GM21526 (cell line): Measurements from ENCODE around the gene FAM83F.

ENCODE experiments used
- ATAC-seq: cut with Tn5 transposase; IDR thresholded peaks from one replicate; pipeline ENCODE4 v1.9.1; 2021; ENCODE audit warnings: moderate library complexity; ENCODE audit not compliant: unreplicated experiment, low FRiP score

Gene FAM83F

GRCh38 chr22:39962071-39962470 lies 32.7 kb upstream of the FAM83F start:
- ATAC-seq: no peak

DNA sequence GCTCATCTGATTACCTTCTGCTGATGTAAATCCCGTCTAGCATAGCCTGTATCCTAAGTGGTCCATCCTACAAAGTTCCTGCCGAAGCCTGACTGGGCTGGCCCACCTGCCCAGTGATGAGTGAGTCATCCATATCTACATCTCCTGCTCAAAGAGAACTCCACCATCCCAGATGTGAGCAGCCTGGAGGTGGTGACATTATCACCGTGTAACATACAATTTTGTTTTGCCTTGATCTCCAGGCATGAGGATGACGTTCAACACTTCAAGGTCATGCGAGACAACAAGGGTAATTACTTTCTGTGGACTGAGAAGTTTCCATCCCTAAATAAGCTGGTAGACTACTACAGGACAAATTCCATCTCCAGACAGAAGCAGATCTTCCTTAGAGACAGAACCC lies 29.0 kb upstream of the FAM83F start:
- ATAC-seq: no peak

DNA sequence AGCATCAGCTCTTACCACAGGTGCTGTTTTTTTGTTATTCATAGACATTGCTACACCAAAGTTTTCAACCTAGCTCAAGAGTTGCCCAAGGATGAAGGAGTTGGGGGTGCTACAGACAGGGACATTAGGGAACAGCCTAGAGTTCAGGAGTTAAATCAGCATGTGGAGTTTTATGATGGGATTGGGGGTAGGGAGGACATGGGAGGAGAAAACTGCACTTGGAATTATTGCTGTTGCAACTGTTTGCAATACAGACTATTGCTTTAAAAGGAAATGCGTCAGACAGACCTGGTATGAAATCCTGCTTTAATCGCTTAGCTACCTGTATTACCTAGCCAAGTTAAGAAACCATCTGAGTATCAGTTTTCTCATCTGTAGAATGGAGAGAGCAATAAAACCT lies 28.3 kb upstream of the FAM83F start:
- no peak for ATAC-seq

DNA sequence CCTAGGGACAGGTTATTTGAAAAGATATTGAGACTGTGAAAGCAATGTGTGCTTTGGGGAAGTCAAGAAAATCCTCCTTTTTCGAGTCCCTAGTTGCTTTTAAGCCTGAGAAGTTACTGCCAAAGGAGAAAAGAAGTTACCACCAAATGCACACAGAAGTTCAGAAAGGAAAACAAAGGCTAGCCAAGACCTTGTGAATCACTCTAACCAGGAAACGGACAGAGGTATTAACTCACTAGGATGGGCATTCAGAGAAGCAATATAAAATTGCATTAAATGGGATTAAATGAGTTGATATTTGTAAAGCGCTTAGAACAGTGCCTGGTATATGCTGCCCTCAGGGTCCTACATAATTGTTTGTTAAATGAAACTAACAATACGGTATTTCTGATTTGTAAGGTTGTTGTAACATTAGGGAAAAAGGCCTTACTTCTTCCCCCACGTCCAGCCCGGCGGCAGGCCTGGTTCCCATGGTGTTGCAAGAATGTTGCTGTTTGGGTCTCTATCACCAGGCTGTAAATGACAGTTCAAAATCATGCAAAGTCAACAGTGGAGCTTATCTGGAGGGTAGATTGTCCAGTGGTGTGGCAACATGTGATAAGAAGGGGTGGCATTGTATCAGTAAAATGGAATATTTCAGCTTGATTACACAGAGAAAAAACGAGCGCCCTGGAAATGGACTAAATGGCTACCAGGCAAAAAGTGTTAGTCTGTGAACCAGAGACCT lies 27.5 kb upstream of the FAM83F start:
- ATAC-seq: no peak

DNA sequence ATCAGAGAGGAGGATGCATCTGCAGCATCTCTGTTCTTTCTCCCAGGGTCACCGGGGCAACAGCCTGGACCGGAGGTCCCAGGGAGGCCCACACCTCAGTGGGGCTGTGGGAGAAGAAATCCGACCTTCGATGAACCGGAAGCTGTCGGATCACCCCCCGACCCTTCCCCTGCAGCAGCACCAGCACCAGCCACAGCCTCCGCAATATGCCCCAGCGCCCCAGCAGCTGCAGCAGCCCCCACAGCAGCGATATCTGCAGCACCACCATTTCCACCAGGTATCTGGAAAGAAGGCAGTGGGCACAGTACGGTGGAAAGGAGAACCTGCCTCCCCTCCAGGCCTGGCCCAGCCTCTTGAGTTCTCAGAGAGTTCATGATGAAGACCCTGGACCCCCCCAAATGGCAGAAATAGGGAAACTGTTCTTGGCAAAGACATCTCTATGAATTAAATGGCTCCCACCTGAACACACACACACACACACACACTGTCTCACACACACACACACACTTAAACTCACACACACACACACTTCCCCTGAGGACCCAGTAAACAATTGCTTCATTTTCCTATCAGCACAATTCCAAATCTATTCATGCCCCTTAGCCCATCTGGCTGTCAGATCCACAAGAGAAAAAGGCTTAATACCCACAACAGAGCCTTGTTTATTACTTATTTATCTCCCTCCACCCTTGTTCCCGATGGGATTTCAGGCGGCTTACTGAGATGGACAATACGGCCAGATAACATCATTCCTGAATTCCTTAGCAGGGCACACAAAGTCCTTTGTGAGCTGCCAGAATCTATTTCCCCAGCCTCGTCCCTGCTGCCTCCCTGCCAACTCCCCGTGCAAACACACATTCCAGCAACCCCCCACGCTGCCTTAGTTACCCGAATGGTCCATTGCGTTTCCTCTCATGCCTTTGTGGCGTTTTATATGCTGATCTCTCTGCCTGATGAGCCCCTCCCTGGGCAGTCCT lies 26.5 kb upstream of the FAM83F start:
- ATAC-seq: no peak

DNA sequence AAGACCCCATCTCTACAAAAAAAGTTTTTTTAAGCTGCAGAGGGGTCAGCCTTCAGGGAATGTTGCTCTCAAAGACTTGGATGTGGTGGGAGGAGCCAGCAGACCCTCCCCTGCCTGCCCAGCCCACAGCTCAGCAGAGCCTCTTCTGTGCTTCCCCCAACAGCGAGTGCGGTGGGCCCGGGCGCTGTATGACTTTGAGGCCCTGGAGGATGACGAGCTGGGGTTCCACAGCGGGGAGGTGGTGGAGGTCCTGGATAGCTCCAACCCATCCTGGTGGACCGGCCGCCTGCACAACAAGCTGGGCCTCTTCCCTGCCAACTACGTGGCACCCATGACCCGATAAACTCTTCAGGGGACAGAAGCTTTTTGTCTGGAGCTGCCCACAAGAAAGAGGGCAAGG lies 24.0 kb upstream of the FAM83F start:
- no peak for ATAC-seq

- no peak for ATAC-seq
Measured at GRCh38 chr22:39972641-39973040, 22.1 kb upstream of the FAM83F start.

DNA sequence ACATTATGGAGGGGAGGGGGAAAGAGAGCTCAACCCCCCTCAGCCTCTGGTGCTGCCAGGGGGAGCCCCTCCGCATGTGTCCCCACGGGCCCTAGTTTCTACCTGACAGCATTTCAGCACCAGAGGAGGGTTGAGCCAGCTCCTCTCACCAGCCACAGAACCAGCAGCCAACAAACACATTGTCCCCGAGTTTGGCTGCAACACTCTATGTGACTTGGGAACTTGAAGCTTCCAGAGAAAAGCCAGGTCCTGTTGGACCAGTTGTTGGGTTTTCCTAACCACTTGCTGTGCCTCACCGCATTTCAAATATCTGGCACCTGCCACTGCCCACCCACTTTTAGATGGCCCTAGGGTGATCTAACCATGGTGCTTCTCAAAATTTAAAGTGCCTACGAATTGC lies 21.1 kb upstream of the FAM83F start:
- ATAC-seq: no peak

GRCh38 chr22:39974065-39974464 lies 20.7 kb upstream of the FAM83F start:
- ATAC-seq: no peak

- ATAC-seq: no peak
Measured at GRCh38 chr22:39979048-39979447, 15.7 kb upstream of the FAM83F start.

GRCh38 chr22:39979458-39979857 lies 15.3 kb upstream of the FAM83F start:
- ATAC-seq: no peak

- no peak for ATAC-seq
Measured at GRCh38 chr22:39980596-39980995, 14.2 kb upstream of the FAM83F start.

DNA sequence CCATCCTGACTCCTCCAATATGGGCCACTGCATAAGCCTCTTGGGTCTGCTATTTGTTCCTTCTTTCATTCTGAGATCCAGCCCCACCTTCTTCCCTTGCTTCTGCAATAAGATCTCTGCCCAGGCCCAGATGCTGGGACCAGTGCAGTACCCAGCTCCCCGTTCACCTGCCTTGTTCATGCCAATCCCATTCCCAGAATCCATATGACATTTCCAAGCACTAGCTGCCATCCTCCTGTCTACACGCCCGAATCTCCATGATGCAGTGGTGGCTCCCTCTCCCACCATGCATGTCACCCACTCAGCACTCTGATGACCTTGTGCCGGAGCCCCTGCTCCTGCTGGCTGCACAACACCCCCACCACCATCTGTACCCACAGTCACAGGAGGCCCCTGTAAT lies 11.4 kb upstream of the FAM83F start:
- no peak for ATAC-seq

DNA sequence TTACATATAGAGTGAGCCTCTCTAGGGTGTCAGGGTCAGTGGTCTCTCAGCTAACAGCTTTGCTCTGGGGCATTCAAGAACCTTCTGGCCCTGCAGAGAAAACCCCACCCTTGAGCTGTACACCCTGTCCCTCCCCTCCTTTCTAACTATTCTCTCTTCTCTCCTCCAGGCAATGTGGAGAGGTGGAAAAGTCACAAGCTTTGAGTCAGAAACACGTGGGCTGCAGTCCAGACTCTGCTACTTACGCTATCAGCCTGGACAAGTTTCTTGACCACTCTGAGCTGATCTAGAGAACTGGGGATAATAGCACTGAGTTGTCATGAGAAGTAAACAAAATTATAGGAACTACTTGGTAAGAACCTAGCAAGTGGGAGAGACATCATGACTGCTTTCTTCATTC lies 10.7 kb upstream of the FAM83F start:
- no peak for ATAC-seq

GRCh38 chr22:39984746-39985145 lies 10.0 kb upstream of the FAM83F start:
- no peak for ATAC-seq

DNA sequence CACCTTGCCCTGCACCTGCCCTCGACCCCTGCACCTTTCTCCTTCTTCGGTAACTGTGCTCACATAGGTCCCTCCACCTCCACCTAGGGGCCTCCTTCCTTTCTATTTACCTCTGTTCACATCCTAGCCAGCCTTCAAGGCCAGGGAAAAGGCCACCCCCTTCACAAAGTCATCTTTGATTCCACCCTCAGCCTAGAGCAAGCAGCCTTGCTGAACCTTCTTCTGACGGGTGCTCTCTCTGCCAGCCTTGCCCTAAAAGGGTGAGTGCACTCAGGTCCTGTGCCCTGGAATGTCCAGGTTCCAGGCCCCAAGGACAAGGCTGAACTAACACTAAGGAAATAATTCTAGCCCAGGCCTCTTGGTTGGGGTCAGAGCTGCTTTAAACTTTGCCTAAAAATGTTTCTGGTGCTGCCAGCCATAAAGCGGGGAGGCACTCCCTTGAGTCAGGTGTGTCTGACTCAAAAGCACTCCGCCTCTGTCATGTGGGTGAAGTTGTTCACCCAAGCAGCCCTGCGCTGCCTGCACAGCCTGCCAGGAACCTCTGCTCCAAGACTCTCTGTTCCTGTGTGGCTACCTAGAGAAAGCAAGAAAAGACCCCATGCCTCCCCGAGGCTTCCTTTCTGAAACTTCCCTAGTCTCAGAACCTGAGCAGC lies 9.2 kb upstream of the FAM83F start:
- no peak for ATAC-seq

GRCh38 chr22:39988386-39989114 lies 6.2 kb upstream of the FAM83F start:
- no peak for ATAC-seq

DNA sequence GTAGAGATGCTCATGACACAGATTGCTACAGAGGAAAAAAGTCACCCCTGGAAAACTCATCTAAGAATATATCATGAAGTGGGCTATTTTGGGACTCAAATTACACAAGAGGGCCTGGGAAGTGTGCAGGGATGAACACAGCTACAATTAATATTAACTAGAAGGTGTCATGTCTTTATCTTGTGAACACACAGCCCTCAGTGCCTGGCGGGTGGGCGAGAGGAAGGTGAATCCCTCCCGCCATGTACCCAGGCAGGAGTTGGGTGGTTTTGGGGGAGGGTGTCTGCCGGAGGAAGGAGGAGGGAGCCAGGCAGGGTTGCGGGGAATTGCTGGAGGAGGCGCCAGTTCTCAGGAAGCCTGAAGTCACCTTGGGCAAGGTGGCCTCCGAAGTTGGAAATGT lies 5.1 kb upstream of the FAM83F start:
- ATAC-seq: no peak

DNA sequence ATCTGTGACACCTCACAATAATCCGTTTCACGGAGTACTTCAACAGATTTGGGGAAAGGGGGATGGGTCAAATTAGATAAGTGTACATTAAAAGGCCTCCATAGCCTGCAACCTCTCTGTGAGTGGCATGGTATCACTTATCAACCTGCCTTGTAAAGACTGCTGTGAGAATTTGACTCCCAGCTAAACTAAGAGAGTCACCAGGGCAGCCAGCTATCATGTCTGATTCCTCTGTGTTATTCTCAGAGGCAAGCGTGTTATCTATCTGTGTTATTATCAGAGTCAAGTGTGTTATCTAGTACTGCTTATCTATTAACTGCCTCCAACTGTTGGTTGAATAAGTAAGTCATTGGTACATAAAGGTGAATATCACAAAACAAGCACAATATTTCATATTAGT lies 4.1 kb upstream of the FAM83F start:
- no peak for ATAC-seq

GRCh38 chr22:39991159-39991860 lies 3.4 kb upstream of the FAM83F start:
- no peak for ATAC-seq
